K562 (cell line): ENCODE measurements around the gene COA7. TPM values are rescaled to one million over a fixed set of nuclear protein-coding genes. Genes with fewer than 3 reads are reported as not detected.
A peak's percentile ranks its signal among the peaks of the same experiment; 100 is the strongest.

Source experiments
- ATF4 ChIP-seq: fragments of 450-650 bp; formaldehyde crosslinking; IDR thresholded peaks from 2 replicates; pipeline ENCODE4 v1.4.0; 2022; ENCODE audit warnings: mild to moderate bottlenecking, moderate library complexity
- C11orf30 ChIP-seq: fragments of 450-650 bp; IDR thresholded peaks from 2 replicates; pipeline ENCODE4 v1.6.1; 2016; ENCODE audit warnings: low read depth, mild to moderate bottlenecking
- FOXK1 ChIP-seq: sonication (generic); formaldehyde crosslinking; IDR thresholded peaks from 2 replicates; pipeline ENCODE4 v1.8.0; 2022; ENCODE audit warnings: missing genetic modification reagents, mild to moderate bottlenecking, borderline replicate concordance
- GABPB1 ChIP-seq: sonication (generic); formaldehyde crosslinking; IDR thresholded peaks from 2 replicates; pipeline ENCODE4 v1.8.0; 2022; ENCODE audit warnings: mild to moderate bottlenecking, missing genetic modification reagents
- GATA2 ChIP-seq: sonication (generic); formaldehyde crosslinking; IDR thresholded peaks from 2 replicates; pipeline ENCODE4 v1.4.0; 2020; ENCODE audit warnings: mild to moderate bottlenecking, missing genetic modification reagents
- HCFC1 ChIP-seq: IDR thresholded peaks from 2 replicates; pipeline ENCODE4 v1.6.1; 2012; ENCODE audit warnings: low read depth, low read length, improper control_type of control experiment
- JUNB ChIP-seq: fragments of 450-650 bp; formaldehyde crosslinking; conservative IDR thresholded peaks from 2 replicates; pipeline ENCODE4 v1.4.0; 2020; ENCODE audit warnings: mild to moderate bottlenecking
- SMAD1 ChIP-seq: fragments of 150-350 bp; IDR thresholded peaks from 2 replicates; pipeline ENCODE4 v1.6.1; 2014; ENCODE audit warnings: low read length, low read depth; ENCODE audit not compliant: partially characterized antibody
- SMARCA5 ChIP-seq: fragments of 450-650 bp; IDR thresholded peaks from 2 replicates; pipeline ENCODE4 v1.6.1; 2016
- SRF ChIP-seq, 2 experiments: fragments of 250-450, 450-650 bp in 1 of 2; sonication (Bioruptor Pico) in 1 of 2; sonication (generic) in 1 of 2; formaldehyde crosslinking; IDR thresholded peaks; 2 replicates each; pipeline versions ENCODE4 v1.5.0 to v1.5.1; 2020 to 2022; ENCODE audit warnings: mild to moderate bottlenecking in 1 of 2, missing genetic modification reagents in 1 of 2
- TFAM ChIP-seq: fragments of 250-450 bp; sonication (Bioruptor Pico); conservative IDR thresholded peaks from 2 replicates; pipeline ENCODE4 v1.5.0; 2021; ENCODE audit warnings: mild to moderate bottlenecking, moderate library complexity
- UBTF ChIP-seq, 2 experiments: IDR thresholded peaks; 2 replicates each; pipeline ENCODE4 v1.6.1; 2012; ENCODE audit warnings: improper control_type of control experiment in 2 of 2, low read depth in 2 of 2, low read length in 2 of 2, borderline replicate concordance in 1 of 2
- ZBTB49 ChIP-seq: sonication (generic); formaldehyde crosslinking; IDR thresholded peaks from 2 replicates; pipeline ENCODE4 v1.8.0; 2022; ENCODE audit warnings: missing genetic modification reagents, mild to moderate bottlenecking, borderline replicate concordance
- polyA plus RNA-seq, 8 experiments: library from polyadenylated mRNA; depleted of rRNA in 4 of 8; stranded (reverse) in 5 of 8; unstranded in 3 of 8; fragments of >200 nt; fragmentation: Nextera tagmentation in 2 of 8; fragmentation: Illumina TruSeq in 1 of 8; extraction: Ambion mirVana in 2 of 8; extraction: Trizol in 1 of 8; gene quantifications; 2 replicates each; pipeline versions ENCODE4 v1.2.1 to v1.2.3, GENCODE V29; 2011 to 2014; ENCODE audit warnings: inconsistent platforms in 1 of 8, missing spikeins in 1 of 8
- total RNA-seq, 7 experiments: library from RNA; depleted of rRNA in 6 of 7; stranded (reverse); fragments of >200 nt in 6 of 7; fragmentation: Illumina TruSeq in 2 of 7; extraction: Trizol in 2 of 7; gene quantifications; 2 replicates each; pipeline versions ENCODE4 v1.2.1 to v1.2.3, GENCODE V29; 2011 to 2021; ENCODE audit warnings: low replicate concordance in 1 of 7
- TF ChIP-seq, protein P1 (sequence below), 2 experiments: fragments of 450-650 bp in 1 of 2; sonication (generic) in 1 of 2; formaldehyde crosslinking; conservative IDR thresholded peaks; 2 replicates each; pipeline versions ENCODE4 v1.4.0 to v1.8.1; 2020 to 2022; ENCODE audit warnings: mild to moderate bottlenecking in 1 of 2, missing genetic modification reagents in 1 of 2
- TF ChIP-seq, protein P2 (sequence below), 2 experiments: fragments of 450-650 bp in 1 of 2; IDR thresholded peaks; 2 replicates each; pipeline ENCODE4 v1.6.1; 2011 to 2017; ENCODE audit warnings: low read depth in 2 of 2, antibody characterized with exemption in 1 of 2, borderline replicate concordance in 1 of 2, low read length in 1 of 2, mild to moderate bottlenecking in 1 of 2, mixed read lengths in 1 of 2; ENCODE audit not compliant: control insufficient read depth in 1 of 2

The COA7 gene
- total and polyA plus RNA-seq, 9 of the 15 experiments (the other 6 are each of a cell fraction or from before 2014, with no cell fraction given): 19.4 to 82.8 (median 51.0) TPM

- TF ChIP-seq SRF (CRISPR knock-in tag; IDR thresholded peaks at IDR 0.05): peak in 1 of 2 experiments; percentile 54; a peak in 1 of 4 replicates
- peak; percentile 50 for TF ChIP-seq SMAD1
- TF ChIP-seq, protein P1, sequence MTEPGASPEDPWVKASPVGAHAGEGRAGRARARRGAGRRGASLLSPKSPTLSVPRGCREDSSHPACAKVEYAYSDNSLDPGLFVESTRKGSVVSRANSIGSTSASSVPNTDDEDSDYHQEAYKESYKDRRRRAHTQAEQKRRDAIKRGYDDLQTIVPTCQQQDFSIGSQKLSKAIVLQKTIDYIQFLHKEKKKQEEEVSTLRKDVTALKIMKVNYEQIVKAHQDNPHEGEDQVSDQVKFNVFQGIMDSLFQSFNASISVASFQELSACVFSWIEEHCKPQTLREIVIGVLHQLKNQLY (CRISPR knock-in tag; conservative IDR thresholded peaks at IDR 0.05): no peak
- no peak for TF ChIP-seq GATA2 (CRISPR knock-in tag)
- TF ChIP-seq GABPB1 (CRISPR knock-in tag): peak; percentile 85
- TF ChIP-seq, protein P2, sequence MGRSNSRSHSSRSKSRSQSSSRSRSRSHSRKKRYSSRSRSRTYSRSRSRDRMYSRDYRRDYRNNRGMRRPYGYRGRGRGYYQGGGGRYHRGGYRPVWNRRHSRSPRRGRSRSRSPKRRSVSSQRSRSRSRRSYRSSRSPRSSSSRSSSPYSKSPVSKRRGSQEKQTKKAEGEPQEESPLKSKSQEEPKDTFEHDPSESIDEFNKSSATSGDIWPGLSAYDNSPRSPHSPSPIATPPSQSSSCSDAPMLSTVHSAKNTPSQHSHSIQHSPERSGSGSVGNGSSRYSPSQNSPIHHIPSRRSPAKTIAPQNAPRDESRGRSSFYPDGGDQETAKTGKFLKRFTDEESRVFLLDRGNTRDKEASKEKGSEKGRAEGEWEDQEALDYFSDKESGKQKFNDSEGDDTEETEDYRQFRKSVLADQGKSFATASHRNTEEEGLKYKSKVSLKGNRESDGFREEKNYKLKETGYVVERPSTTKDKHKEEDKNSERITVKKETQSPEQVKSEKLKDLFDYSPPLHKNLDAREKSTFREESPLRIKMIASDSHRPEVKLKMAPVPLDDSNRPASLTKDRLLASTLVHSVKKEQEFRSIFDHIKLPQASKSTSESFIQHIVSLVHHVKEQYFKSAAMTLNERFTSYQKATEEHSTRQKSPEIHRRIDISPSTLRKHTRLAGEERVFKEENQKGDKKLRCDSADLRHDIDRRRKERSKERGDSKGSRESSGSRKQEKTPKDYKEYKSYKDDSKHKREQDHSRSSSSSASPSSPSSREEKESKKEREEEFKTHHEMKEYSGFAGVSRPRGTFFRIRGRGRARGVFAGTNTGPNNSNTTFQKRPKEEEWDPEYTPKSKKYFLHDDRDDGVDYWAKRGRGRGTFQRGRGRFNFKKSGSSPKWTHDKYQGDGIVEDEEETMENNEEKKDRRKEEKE (IDR thresholded peaks at IDR 0.05; ENCODE audit: borderline replicate concordance in 1 of 2, control insufficient read depth in 1 of 2, low read depth in 2 of 2, low read length in 1 of 2): 0 out of 4 replicates have a peak, but pooled peaks of 1 of the 2 experiments have one; percentile 16
- TF ChIP-seq JUNB (CRISPR knock-in tag): no peak
- TF ChIP-seq SMARCA5: no peak
- TF ChIP-seq HCFC1: peak; percentile 38
- peak; percentile 39; the same call in 1 of the 2 replicates for TF ChIP-seq ZBTB49 (CRISPR knock-in tag)
- TF ChIP-seq FOXK1 (CRISPR knock-in tag): peak; percentile 90; the same call in 1 of the 2 replicates
- peak in 1 of 2 experiments; percentile 48; a peak in 1 of 4 replicates for TF ChIP-seq UBTF (IDR thresholded peaks at IDR 0.05; ENCODE audit: borderline replicate concordance in 1 of 2, low read depth in 2 of 2, low read length in 2 of 2)
- peak; percentile 21; the same call in 1 of the 2 replicates for TF ChIP-seq ATF4 (CRISPR knock-in tag)
- peak; percentile 78 for TF ChIP-seq C11orf30
- no peak for TF ChIP-seq TFAM (CRISPR knock-in tag)
Observed at GRCh38 chr1:52697795-52698674, at the start of gene COA7 (continued).
